Sciatic nerve (tissue), 2 donors: Measurements from ENCODE around the gene GHSR. TPM values are rescaled to one million over a fixed set of nuclear protein-coding genes. Genes with fewer than 3 reads are reported as not detected.
"Not testable (repeated sequence)": the region's sequence is repeated elsewhere in the genome, so short reads cannot be mapped to it uniquely, and the experiment has no call there.

ENCODE experiments used
- ATAC-seq: fragments of 200-7000 bp; cut with Tn5 transposase; one replicate; pipeline ENCODE4 v1.9.1; 2020; ENCODE audit warnings: mild to moderate bottlenecking, moderate library complexity
- DNase-seq: peaks from one replicate; pipeline ENCODE4 v3.0.0-alpha.2; 2020; ENCODE audit warnings: low spot score
- intact Hi-C: fragments of 100-400 bp; cut with DNase I; formaldehyde crosslinking; loops from one replicate; pipeline ENCODE4 v1.14.2; 2022
- total RNA-seq: library from RNA; stranded (reverse); fragmentation: NEBNext Ultra II Directional; extraction: Animal tissue kit (Norgen Biotek cat#: 25700); gene quantifications from one replicate; pipeline ENCODE4 v1.2.1, GENCODE V29; 2021
- donor health status: DM: no; HTN: no; CAD: no.
- donor health status: DM: no; HTN: no; CAD: no.

Gene GHSR, protein sequence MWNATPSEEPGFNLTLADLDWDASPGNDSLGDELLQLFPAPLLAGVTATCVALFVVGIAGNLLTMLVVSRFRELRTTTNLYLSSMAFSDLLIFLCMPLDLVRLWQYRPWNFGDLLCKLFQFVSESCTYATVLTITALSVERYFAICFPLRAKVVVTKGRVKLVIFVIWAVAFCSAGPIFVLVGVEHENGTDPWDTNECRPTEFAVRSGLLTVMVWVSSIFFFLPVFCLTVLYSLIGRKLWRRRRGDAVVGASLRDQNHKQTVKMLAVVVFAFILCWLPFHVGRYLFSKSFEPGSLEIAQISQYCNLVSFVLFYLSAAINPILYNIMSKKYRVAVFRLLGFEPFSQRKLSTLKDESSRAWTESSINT
- not detected for total RNA-seq

DNA sequence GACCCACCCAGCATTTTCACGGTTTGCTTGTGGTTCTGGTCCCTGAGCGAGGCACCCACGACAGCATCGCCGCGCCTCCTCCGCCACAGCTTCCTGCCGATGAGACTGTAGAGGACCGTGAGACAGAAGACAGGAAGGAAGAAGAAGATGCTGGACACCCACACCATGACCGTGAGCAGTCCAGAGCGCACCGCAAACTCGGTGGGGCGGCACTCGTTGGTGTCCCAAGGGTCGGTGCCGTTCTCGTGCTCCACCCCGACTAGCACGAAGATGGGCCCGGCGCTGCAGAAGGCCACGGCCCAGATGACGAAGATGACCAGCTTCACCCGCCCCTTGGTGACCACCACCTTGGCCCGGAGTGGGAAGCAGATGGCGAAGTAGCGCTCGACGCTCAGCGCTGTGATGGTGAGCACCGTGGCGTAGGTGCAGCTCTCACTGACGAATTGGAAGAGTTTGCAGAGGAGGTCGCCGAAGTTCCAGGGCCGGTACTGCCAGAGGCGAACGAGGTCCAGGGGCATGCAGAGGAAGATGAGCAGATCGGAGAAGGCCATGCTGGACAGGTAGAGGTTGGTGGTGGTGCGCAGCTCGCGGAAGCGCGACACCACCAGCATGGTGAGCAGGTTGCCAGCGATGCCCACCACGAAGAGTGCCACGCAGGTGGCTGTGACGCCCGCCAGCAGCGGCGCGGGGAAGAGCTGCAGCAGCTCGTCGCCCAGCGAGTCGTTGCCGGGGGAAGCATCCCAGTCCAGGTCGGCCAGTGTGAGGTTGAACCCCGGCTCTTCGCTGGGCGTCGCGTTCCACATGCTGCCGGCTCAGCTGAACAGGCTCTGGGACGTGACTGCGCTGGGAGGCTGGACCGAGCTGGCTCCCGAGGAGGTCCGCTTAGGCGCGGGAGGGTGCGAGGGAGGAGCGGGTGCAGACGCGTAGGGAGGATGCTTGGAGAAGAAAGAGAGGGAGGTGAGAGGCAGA is at the start of gene GHSR:
Gene GHSR (minus strand): TSS at position 846 of the 969 bp plus-strand sequence. CDS start 43 bp downstream, at position 803.
- intact Hi-C loops = no loop called here
- ATAC-seq = peak; percentile 28
- DNase-seq = no peak

DNA sequence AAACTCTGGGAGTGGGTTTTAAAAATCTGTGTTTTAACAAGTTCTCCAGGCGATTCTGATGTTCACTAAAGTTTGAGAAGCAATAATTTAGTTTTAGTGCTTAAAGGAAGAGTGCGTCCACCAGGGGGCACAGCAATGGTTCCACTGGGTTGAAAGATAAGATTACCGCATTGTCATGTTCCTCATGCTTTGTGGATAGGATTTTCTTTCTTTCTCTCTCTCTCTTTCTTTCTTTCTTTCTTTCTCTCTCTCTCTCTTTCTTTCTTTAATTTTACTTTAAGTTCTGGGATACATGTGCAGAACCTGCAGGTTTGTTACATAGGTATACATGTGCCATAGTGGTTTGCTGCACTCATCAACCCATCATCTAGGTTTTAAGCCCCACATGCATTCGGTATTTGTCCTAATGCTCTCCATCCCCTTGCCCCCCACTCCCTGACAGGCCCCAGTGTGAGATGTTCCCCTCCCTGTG is 42.0 kb upstream of the GHSR start:
- ATAC-seq (peak; percentile 80), DNase-seq (peak; percentile 93)
- intact Hi-C loops = not testable (repeated sequence)

DNA sequence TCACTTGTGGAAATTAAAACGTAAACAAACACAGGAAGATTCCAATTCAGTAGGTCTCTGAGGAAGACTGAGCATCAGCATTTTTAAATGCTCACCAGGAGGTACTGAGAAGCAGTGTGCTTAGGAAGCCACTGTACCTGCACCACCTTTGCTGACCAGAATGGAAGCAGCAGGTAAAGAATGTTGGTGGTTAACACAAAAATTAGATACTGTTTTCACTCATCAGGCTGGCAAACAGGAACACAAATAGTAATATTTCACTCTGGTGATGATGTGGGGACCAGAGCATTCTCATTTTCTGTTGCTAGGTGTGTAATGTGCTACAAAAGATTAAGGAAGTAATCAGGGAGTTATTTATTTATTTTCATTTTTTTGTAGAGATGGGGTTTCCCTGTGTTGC is 29.9 kb upstream of the GHSR start:
- DNase-seq (no peak), ATAC-seq (no peak)
- intact Hi-C loops = loop anchor here (5.0 kb wide), 1 partner anchor 831 kb away; no protein-coding TSS in a partner anchor

DNA sequence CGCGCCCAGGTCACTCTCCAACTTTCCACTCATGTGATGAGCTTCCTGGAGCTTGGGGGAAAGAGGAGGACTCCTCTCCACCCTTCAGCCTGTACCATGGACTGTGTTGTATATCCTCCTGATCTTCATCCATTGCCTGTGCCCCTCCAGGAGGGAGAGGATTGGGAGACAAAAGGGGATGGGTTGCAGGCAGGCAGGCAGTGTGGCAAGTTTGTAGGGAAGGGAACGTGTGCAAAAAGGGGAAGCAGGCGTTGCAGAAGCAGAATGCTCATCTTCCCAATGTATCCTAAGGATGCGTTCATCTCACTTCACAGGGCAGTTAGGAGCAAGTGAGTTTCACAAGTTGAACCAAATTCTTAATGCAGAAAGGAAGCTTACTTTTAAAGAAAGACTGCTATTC is 28.1 kb upstream of the GHSR start:
- no peak for ATAC-seq
- intact Hi-C loops = loop anchor here (5.0 kb wide), 1 partner anchor 829 kb away; no protein-coding TSS in a partner anchor
- DNase-seq = no peak

DNA sequence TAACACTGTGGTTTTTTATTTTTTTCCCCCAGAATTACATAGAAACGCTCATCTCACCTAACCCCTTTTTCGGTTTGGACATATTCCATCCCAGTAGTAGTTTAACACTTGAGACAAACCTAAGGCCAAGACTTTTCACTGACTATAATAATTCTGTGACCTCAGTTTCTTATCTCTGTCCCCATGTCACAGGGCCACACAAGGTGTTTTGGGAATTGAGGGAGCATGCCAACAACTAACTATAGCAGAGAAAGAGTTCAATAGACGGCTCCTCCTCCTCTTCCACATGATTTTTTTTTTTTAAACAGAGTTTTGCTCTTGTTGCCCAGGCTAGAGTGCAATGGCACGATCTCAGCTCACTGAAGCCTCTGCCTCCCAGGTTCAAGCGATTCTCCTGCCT is 27.4 kb upstream of the GHSR start:
- intact Hi-C loops = loop anchor here (5.0 kb wide), 1 partner anchor 828 kb away; no protein-coding TSS in a partner anchor
- ATAC-seq = no peak
- no peak for DNase-seq

DNA sequence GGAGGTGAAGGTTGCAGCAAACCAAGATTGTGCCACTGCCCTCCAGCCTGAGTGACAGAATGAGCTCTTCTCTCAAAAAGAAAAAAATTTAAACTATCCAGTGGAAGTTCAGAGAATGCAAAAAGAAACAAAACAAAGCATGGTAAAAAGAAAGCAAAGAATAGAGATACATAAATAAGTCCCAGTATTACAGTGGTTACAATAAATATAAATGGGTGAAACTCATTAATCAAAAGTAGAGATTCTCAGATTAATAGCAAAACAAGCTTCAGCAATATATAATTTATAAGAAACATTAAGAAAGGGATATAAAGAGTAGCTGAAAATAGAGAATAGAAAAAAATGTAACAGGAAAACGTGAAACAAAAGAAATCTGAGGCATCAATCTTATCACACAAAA is 23.6 kb upstream of the GHSR start:
- intact Hi-C loops = no loop called here
- ATAC-seq (no peak), DNase-seq (no peak)

DNA sequence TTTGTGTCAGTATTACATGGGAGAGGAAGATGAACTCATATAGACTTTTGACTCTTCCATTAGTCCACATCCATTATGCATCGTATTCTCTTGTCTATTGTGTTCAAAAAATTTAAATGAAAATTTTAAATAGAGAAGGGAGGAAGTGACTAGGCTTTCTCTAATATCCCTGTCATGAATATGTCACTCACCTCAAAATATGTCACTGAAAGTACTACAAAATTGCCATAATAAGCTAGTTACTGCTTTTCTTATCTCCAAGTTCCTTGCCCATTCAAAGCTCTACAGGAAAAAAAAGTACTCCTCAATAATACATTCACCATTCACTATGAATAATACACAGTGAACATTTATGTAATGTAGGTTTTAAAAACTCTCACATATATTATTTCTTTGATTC is 22.3 kb upstream of the GHSR start:
- intact Hi-C loops = no loop called here
- no peak for ATAC-seq
- no peak for DNase-seq

DNA sequence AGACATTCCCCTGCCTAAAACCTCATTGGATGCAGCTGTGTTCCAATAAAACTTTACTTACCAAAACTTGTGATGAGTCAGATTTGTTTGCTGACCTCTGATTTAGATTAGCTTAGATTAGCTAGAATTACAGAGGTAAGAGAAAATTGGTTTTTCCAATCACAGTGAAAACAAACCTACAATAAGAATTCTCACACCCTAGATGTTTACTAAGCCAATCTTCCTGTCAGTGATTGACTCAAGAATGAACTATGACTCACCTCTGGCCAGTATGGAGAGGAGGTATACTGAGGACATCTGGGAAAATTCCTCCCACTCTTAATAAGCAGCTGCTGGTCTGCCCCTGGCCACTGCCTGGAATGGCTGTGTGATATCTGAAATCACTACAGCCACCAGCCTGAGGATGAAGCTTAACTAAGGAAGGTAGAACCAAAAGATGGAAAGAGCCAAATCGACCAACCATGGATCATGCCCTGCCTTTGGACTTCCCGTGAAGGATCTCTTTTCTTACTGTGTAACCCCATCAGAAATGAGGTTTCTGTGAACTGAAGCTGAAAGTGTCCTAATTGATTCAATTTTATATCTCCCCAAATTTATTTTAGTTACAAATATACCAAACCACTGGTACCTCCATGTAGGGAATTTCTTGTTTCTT is 19.0 kb upstream of the GHSR start:
- DNase-seq = no peak
- ATAC-seq = no peak
- intact Hi-C loops = no loop called here

DNA sequence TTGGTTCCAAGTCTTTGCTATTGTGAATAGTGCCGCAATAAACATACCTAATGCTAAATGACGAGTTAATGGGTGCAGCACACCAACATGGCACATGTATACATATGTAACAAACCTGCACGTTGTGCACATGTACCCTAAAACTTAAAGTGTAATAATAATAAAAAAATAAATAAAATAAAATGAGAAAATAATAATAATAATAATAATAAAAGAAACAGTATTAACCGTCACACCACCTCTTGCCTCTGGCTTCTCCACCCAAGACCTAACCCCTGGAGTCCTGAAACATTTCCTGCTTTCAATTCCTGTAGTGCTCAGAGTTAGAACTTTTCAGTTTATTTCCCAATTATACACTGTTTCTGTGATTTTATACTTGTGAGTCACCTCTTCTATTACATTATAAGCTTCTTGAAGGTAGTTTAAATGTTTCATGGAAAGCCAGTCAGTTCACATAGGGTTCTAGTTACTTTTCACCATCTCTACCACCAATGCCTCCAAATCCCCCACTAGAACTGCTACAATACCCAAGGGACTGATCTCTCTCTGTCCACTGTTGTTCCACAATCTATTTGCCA is 18.4 kb upstream of the GHSR start:
- ATAC-seq (no peak), DNase-seq (no peak)
- intact Hi-C loops = no loop called here

DNA sequence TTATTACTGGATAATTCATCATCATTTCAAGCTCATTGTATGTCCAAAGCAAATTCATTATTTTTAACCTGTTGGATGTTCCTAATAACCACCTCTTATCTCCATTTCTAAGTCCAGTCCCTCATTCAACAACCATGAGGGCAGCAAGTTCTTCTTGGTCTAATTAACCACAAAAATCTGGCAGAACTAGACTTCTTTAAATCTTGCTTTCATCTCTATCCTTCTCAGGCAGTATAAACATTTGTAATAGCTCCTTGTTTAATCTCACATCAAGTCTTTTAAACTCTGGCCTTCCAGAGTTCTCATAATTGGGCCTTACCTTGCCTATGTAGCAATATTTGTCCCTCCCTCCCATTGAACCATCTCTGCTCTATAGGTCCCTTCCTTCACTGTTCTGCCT is 17.0 kb upstream of the GHSR start:
- intact Hi-C loops = no loop called here
- no peak for DNase-seq
- ATAC-seq = no peak

DNA sequence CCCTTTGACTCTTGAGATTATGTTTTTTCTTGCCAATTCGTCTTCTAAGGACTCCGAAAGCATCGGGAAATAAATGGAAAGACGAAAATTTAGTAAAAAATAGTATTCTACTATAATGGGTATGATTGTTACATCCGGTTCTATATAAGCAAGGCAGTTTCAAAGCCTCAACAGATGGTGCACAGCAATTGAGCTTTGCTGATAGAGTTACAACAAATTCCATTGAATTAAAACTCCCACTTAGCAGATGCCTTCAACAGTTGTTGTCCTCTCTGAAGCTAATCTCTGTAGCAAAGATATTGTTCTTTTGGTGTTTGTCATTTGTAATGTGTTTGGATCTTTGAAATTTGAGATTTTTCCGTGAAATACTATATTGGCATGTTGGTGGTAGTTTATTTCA is 16.1 kb upstream of the GHSR start:
- no peak for ATAC-seq
- intact Hi-C loops = no loop called here
- no peak for DNase-seq

DNA sequence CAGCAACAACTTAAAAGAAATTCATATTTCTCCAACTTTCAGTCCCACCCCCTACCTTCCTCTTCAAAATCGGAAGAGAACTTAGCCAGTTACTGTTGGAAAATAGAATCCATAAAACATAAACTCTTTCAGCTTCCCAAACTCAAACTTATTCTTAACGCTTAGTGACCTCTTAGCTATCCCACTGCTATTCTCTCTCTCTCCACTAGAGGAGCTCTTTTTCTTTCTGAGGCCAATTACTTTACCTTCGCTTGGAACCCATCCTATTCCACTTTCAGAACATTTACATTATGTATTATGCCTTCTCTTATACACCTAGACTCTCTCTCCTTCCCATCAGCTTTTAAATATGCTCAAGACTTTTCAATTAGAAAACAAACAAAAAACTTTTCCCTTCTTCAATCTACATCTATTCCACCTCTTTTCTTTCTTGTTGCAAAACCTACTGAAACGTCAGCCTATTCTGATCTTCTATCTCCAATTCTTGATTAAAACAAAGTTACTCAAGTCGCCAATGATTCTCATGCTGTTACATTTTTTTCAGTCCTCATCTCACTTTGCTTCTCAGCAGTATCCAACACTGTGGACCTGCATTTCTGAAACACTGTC is 13.4 kb upstream of the GHSR start:
- ATAC-seq (no peak), DNase-seq (no peak)
- intact Hi-C loops = no loop called here

DNA sequence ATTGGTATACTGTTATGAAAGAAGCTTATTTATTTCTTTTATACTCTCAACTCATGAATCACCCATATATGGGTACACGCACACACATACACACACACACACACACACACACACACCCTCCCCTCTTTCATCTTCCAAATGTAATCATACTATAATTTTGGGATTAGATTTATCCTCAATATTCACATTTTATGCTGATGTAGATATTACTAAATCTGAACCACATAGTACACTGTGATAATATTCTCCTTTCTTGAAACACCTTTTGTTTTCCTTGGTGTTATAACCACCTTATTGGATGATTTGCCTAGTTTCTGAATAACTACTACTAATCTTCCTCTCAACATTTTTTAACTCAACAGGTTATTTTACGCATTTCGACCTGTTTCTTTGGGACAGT is 8.1 kb upstream of the GHSR start:
- intact Hi-C loops = no loop called here
- ATAC-seq = no peak

DNA sequence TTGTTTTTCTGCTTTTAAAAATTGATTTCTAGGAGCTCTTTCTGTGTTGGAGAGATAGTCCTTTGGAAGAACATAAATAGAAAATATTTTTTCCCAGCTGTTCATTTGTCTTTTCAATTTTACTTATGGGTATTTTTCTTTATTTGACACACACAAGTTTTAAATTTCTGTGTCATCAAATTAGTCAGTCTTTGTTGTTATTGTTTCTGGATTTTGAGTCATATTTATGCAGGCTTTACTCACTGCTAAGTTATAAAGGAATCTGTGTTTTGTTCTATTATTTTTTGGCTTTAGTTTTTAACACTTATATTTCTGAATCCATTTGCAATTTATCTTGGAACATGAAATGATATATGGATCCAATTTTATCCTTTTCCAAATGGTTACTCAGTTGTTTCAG is 5.9 kb upstream of the GHSR start:
- DNase-seq = no peak
- no peak for ATAC-seq
- intact Hi-C loops = no loop called here

More for the DNA sequence above, 8.1 kb upstream of the GHSR start:
- no peak for DNase-seq

DNA sequence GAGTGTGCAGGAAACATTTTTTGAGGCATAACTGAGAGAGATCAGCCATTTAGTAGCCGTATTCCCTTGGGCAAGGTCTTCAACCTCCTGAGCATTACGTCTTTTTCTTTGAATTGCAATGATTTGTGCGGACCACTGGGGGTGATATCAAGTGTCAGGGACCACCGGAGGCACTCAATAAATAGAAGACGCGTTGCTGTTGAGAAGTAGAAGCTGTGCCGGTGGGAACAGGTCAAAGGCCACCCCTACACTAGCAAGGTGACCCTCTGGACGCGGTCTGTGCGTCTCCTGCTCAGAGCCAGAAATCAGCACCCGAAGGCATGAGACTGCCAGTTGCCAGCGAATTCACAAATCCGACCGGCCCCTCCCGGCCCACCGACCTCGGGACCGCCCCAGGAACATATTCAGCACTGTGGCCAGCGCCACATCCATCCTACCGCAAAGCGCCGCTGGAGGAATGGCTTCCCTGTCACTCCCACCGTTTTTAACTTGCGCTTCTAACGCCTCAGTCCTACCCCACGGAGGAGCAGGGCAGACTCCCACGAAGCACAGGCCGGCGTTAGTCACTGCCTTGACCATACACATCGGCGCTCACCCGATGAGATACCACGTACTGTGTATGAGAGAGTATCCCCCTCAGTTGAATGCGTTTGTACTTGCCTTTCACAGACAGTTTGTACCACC is 1.4 kb upstream of the GHSR start:
- ATAC-seq (no peak), DNase-seq (no peak)
- intact Hi-C loops = no loop called here

DNA sequence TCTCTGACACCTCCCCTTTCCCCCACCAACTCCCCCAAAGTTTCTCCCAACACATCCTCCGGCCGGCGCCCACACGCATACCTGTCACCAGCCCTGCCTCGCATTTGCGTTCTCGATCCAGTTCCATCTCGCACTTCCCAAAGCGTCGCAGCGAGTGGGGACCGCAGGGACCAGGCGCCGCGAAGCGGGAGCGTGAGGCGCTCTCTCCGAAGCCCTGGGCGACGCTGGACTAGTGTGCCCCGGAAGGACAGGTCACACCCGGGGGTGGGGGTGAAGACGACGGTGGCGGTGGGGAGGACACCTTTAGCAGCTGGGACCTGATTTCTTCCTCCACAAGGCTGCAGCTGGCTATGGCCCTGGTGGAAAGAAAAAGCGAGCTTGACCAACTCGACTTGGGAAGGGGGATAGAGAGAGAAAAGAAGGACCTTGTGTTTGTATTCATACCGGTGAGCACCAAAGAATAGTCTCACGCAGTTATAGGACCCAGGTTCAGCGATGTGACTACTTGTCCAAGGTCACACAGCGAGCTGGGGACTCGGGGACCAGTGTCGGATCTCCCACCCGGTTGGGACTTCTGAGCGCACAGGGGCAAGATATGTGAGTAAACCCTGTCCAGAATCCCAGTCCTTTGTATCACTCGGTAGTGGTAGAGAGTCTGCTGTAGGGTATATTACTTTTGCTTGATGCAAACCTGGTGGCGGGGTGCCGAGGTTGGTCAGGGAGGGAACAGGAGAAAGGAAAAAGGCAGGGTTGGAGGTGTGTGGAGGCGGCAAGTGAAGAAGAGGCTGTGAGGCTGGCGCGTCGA is 607 bp upstream of the GHSR start:
- intact Hi-C loops = no loop called here
- ATAC-seq (no peak), DNase-seq (no peak)

DNA sequence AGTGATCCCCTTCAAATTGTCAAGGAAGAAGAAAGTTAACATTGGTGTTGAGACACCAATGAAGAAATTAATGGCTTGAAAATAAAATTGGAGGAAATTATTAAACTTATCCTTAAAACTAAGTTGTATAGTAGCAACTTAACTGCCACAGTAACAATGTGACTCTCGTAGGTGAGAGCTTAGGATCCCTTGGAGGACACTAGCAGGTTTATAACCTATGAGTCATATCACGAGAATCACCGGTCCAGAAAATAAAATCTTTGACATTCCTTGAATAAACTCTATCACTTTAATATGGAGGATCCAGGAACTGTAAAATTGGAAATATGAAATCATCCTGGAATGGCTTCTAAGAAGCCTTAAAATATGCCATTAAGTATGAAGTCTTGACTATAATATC is 2.1 kb downstream of the GHSR start:
- intact Hi-C loops = no loop called here
- DNase-seq (no peak), ATAC-seq (no peak)
